Measurements from ENCODE around the gene FAM78B.

FAM78B gene

GRCh38 chr1:166166698-166167571, at the start of gene FAM78B:
Gene FAM78B, minus strand, starts transcription at chr1:166167001. Its CDS starts 753 bp downstream, at chr1:166166248.
- peak; percentile 59 for DNase-seq

- no peak for DNase-seq
Observed at GRCh38 chr1:166202546-166202945, 35.7 kb upstream of the FAM78B start.

GRCh38 chr1:166200743-166201142, 33.9 kb upstream of the FAM78B start:
- no peak for DNase-seq

- no peak for DNase-seq
Observed at GRCh38 chr1:166197597-166197996, 30.8 kb upstream of the FAM78B start.

- no peak for DNase-seq
Observed at GRCh38 chr1:166197141-166197540, 30.3 kb upstream of the FAM78B start.

GRCh38 chr1:166193057-166193698, 26.4 kb upstream of the FAM78B start:
- no peak for DNase-seq

- no peak for DNase-seq
Observed at GRCh38 chr1:166190400-166190799, 23.6 kb upstream of the FAM78B start.

- no peak for DNase-seq
Observed at GRCh38 chr1:166189126-166189525, 22.3 kb upstream of the FAM78B start.

GRCh38 chr1:166185526-166185925, 18.7 kb upstream of the FAM78B start:
- DNase-seq = no peak

- no peak for DNase-seq
Observed at GRCh38 chr1:166184897-166185296, 18.1 kb upstream of the FAM78B start.

- DNase-seq = no peak
Observed at GRCh38 chr1:166184012-166184411, 17.2 kb upstream of the FAM78B start.

- no peak for DNase-seq
Observed at GRCh38 chr1:166182281-166182680, 15.5 kb upstream of the FAM78B start.

- DNase-seq = no peak
Observed at GRCh38 chr1:166176416-166176815, 9.6 kb upstream of the FAM78B start.

GRCh38 chr1:166175032-166175431, 8.2 kb upstream of the FAM78B start:
- DNase-seq = no peak

- DNase-seq = no peak
Observed at GRCh38 chr1:166174108-166174507, 7.3 kb upstream of the FAM78B start.

GRCh38 chr1:166172106-166172505, 5.3 kb upstream of the FAM78B start:
- DNase-seq = no peak

- no peak for DNase-seq
Observed at GRCh38 chr1:166170726-166171125, 3.9 kb upstream of the FAM78B start.

GRCh38 chr1:166170075-166170474, 3.3 kb upstream of the FAM78B start:
- no peak for DNase-seq

- no peak for DNase-seq
Observed at GRCh38 chr1:166169182-166169581, 2.4 kb upstream of the FAM78B start.

- no peak for DNase-seq
Observed at GRCh38 chr1:166167572-166167925, 748 bp upstream of the FAM78B start.

GRCh38 chr1:166166329-166166697, 488 bp downstream of the FAM78B start:
- DNase-seq = no peak

GRCh38 chr1:166165661-166166328, 1.0 kb downstream of the FAM78B start:
- DNase-seq = no peak

- no peak for DNase-seq
Observed at GRCh38 chr1:166164995-166165660, 1.7 kb downstream of the FAM78B start.

All from CD4-positive, alpha-beta T cell treated with Interleukin-17A for 4 hours (primary cell).